Activated CD4-positive, alpha-beta T cell treated with anti-CD3 and anti-CD28 coated beads, Interleukin-2, amount 50 U/mL, for 16 hours (primary cell): ENCODE measurements around the gene GUCY2D.
"Not testable (repeated sequence)": the region's sequence is repeated elsewhere in the genome, so short reads cannot be mapped to it uniquely, and the experiment has no call there.

Source experiments
- DNase-seq: peaks from one replicate; pipeline ENCODE4 v3.0.0-alpha.2; 2020

GUCY2D gene

GRCh38 chr17:8001976-8002720 is at the start of gene GUCY2D:
Gene GUCY2D (plus strand): TSS chr17:8002615. CDS start chr17:8003048, 433 bp downstream.
- DNase-seq: no peak

GRCh38 chr17:7953266-7953665 is 49.1 kb upstream of the GUCY2D start:
- not testable (repeated sequence) for DNase-seq

- DNase-seq: no peak
These were observed 46.8 kb upstream of the GUCY2D start for GRCh38 chr17:7955414-7956227.

- no peak for DNase-seq
These were observed 46.0 kb upstream of the GUCY2D start for GRCh38 chr17:7956228-7956965.

- no peak for DNase-seq
These were observed 42.7 kb upstream of the GUCY2D start for GRCh38 chr17:7959503-7960253.

GRCh38 chr17:7961421-7961820 is 41.0 kb upstream of the GUCY2D start:
- DNase-seq: no peak

GRCh38 chr17:7967751-7968150 is 34.7 kb upstream of the GUCY2D start:
- DNase-seq: no peak

- DNase-seq: no peak
These were observed 33.0 kb upstream of the GUCY2D start for GRCh38 chr17:7969433-7969832.

- no peak for DNase-seq
These were observed 30.8 kb upstream of the GUCY2D start for GRCh38 chr17:7971651-7972050.

GRCh38 chr17:7972131-7972785 is 30.2 kb upstream of the GUCY2D start:
- no peak for DNase-seq

GRCh38 chr17:7974638-7975131 is 27.7 kb upstream of the GUCY2D start:
- DNase-seq: no peak

GRCh38 chr17:7977039-7977438 is 25.4 kb upstream of the GUCY2D start:
- no peak for DNase-seq

GRCh38 chr17:7977805-7978204 is 24.6 kb upstream of the GUCY2D start:
- peak; percentile 27 for DNase-seq

GRCh38 chr17:7982173-7982572 is 20.2 kb upstream of the GUCY2D start:
- peak; percentile 27 for DNase-seq

- no peak for DNase-seq
These were observed 19.7 kb upstream of the GUCY2D start for GRCh38 chr17:7982666-7983065.

GRCh38 chr17:7984904-7985303 is 17.5 kb upstream of the GUCY2D start:
- DNase-seq: no peak

GRCh38 chr17:7987112-7987893 is 15.1 kb upstream of the GUCY2D start:
- DNase-seq: no peak

- DNase-seq: peak; percentile 92
These were observed 13.7 kb upstream of the GUCY2D start for GRCh38 chr17:7988750-7989178.

GRCh38 chr17:7989781-7990655 is 12.4 kb upstream of the GUCY2D start:
- DNase-seq: peak; percentile 93

- no peak for DNase-seq
These were observed 9.9 kb upstream of the GUCY2D start for GRCh38 chr17:7992516-7992915.
